Heart left ventricle (tissue), 16 donors: ENCODE data around the gene PTRH2. TPM values are rescaled to one million over a fixed set of nuclear protein-coding genes. Genes with fewer than 3 reads are reported as not detected.
"Not testable (repeated sequence)": the region's sequence is repeated elsewhere in the genome, so short reads cannot be mapped to it uniquely, and the experiment has no call there.

Experiments
- ATAC-seq, 4 donors: fragments of 200-7000 bp; cut with Tn5 transposase; one replicate each; pipeline ENCODE4 v1.9.1; 2020 to 2022; ENCODE audit warnings: moderate library complexity in 4 of 4, mild to moderate bottlenecking in 3 of 4, moderate number of reproducible peaks in 1 of 4
- DNase-seq, 5 donors: peaks; one replicate each; pipeline ENCODE4 v3.0.0-alpha.2; 2020
- H3K27ac ChIP-seq, 12 donors: fragments of 200-600 bp; sonication (generic) in 4 of 12; one replicate each; pipeline versions ENCODE4 v1.5.0 to v1.8.0; 2016 to 2022; ENCODE audit warnings: mild to moderate bottlenecking in 2 of 12
- H3K27me3 ChIP-seq, 9 donors: fragments of 200-600 bp; sonication (generic) in 2 of 9; one replicate each; pipeline versions ENCODE4 v1.5.1 to v1.8.0; 2016 to 2022; ENCODE audit warnings: mild to moderate bottlenecking in 3 of 9
- H3K36me3 ChIP-seq, 9 donors: fragments of 200-600 bp; sonication (generic) in 2 of 9; one replicate each; pipeline versions ENCODE4 v1.5.0 to v1.8.0; 2018 to 2022; ENCODE audit warnings: mild to moderate bottlenecking in 2 of 9
- H3K4me1 ChIP-seq, 12 donors: fragments of 200-600 bp; sonication (generic) in 4 of 12; one replicate each; pipeline versions ENCODE4 v1.5.0 to v1.8.0; 2016 to 2022; ENCODE audit warnings: mild to moderate bottlenecking in 3 of 12
- H3K4me3 ChIP-seq, 12 donors: fragments of 200-600 bp; sonication (generic) in 4 of 12; one replicate each; pipeline versions ENCODE4 v1.5.0 to v1.8.0; 2017 to 2022; ENCODE audit warnings: mild to moderate bottlenecking in 9 of 12, moderate library complexity in 4 of 12
- H3K9me3 ChIP-seq, 12 donors: fragments of 200-600 bp; sonication (generic) in 4 of 12; one replicate each; pipeline versions ENCODE4 v1.5.0 to v1.8.0; 2016 to 2022; ENCODE audit warnings: mild to moderate bottlenecking in 1 of 12
- POLR2A ChIP-seq, 2 donors: fragments of 450-650 bp; IDR thresholded peaks; one replicate each; pipeline ENCODE4 v1.6.1; 2017; ENCODE audit warnings: antibody characterized with exemption in 2 of 2, mild to moderate bottlenecking in 2 of 2, moderate library complexity in 2 of 2
- WGBS, 4 donors: extraction: QIAGEN DNeasy Blood & Tissue Kit in 2 of 4; methylation state at CpG; one replicate each; pipeline versions ENCODE4 v1.1.5 to v1.1.7; 2013 to 2018; 5-methylcytosine and 5-hydroxymethylcytosine counted together
- intact Hi-C, 10 donors: fragments of 100-400 bp; cut with DNase I; formaldehyde crosslinking; loops; one replicate each; pipeline versions ENCODE4 v1.11.1 to v1.14.2; 2022
- polyA plus RNA-seq, 2 donors: library from polyadenylated mRNA; stranded (reverse); fragments of 200-250 nt; gene quantifications; one replicate each; pipeline ENCODE4 v1.2.3, GENCODE V29; 2013
- total RNA-seq, 9 donors: library from RNA; depleted of rRNA in 2 of 9; stranded (reverse); fragments of >200 nt in 2 of 9; fragmentation: NEBNext Ultra II Directional in 3 of 9; extraction: Animal tissue kit (Norgen Biotek cat#: 25700) in 3 of 9; gene quantifications; one replicate each; pipeline versions ENCODE4 v1.1.0 to v1.2.4, GENCODE V29; 2016 to 2023
- TF ChIP-seq, protein P1 (sequence below), 12 donors: fragments of 200-600 bp; sonication (generic) in 4 of 12; IDR thresholded peaks; one replicate each; pipeline versions ENCODE4 v1.5.0 to v1.8.0; 2018 to 2022; ENCODE audit warnings: antibody characterized with exemption in 12 of 12, mild to moderate bottlenecking in 5 of 12
- donor health status: ischemic (EF 13 %, LVEDD 7.1; RV severe dilation, severe dysfunction).
- donor health status: healthy with polysubstance abuse.
- donor health status: DM: no; HTN: yes; CAD: no.
- donor health status: DM: no; HTN: no; CAD: no.
- donor health status: ischemic (EF 25% LVEDD 6.9; RV normal size, moderate dysfunction).
- donor health status: ischemic (EF 25% LVEDD 5.7; RV mildly dilated, moderate dysfunction).
- donor health status: healthy.
- donor health status: DM: yes; HTN: yes; CAD: no.
- donor health status: ischemic (EF 35%, LVEDD 5.7; RV mildly dilated, moderate dysfunction).
- donor health status: nonischemic (EF 11% LVEDD 7.7; RV severe dilation, severe dysfunction).
- donor health status: DM: yes; HTN: yes; CAD: no.
- donor health status: PGD.
- donor health status: ischemic (EF 29% LVEDD 5.4; RV normal size, mild dysfunction).
- donor health status: nonischemic (EF 23%, LVEDD 6.1; RV moderate dilation, normal function).

PTRH2 gene
- total and polyA plus RNA-seq, 11 donors = 6.7 to 25.2 (median 9.4) TPM

DNA sequence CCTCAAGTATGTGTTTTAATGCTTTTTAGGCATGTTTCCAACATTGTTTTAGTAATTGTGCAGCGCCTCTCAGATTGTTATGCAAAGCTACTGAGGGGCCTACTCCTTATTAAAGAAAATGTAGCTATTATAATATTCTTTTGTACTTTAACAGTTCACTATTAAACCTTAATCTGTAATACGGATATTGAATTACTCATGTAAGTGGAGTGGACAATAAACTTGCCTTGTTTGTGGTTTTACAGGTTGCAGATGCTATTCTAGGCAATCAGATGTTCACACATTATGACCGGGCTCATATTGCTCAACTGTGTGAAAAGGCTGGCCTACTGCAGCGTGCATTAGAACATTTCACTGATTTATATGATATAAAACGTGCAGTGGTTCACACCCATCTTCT is 41.0 kb downstream of the PTRH2 start:
- H3K27me3 ChIP-seq = no peaks in the 10 kb centered on the region
- DNase-seq (no peak), ATAC-seq (no peak)
- no peak for TF ChIP-seq POLR2A (IDR thresholded peaks at IDR 0.05)
- TF ChIP-seq, protein P1, sequence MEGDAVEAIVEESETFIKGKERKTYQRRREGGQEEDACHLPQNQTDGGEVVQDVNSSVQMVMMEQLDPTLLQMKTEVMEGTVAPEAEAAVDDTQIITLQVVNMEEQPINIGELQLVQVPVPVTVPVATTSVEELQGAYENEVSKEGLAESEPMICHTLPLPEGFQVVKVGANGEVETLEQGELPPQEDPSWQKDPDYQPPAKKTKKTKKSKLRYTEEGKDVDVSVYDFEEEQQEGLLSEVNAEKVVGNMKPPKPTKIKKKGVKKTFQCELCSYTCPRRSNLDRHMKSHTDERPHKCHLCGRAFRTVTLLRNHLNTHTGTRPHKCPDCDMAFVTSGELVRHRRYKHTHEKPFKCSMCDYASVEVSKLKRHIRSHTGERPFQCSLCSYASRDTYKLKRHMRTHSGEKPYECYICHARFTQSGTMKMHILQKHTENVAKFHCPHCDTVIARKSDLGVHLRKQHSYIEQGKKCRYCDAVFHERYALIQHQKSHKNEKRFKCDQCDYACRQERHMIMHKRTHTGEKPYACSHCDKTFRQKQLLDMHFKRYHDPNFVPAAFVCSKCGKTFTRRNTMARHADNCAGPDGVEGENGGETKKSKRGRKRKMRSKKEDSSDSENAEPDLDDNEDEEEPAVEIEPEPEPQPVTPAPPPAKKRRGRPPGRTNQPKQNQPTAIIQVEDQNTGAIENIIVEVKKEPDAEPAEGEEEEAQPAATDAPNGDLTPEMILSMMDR (IDR thresholded peaks at IDR 0.05) = no peak
- H3K4me3 ChIP-seq = no peak overlapping the region
- H3K4me1 ChIP-seq = peaks cover 0 to 51% (median 5%) of the 10 kb centered on the region in 12 donors
- H3K9me3 ChIP-seq = no peaks in the 10 kb centered on the region
- intact Hi-C loops = loop anchor here in 1 of 10 donors (5.0 kb wide), 1 partner anchor 36 kb away; no protein-coding TSS in a partner anchor
- H3K36me3 ChIP-seq = peaks cover 0 to 100% (median 99%) of the 10 kb centered on the region in 9 donors
- no peak overlapping the region for H3K27ac ChIP-seq
- WGBS, 4 donors = 82 to 87% (median 84%) methylated on average over 5 of the region's 5 CpGs

DNA sequence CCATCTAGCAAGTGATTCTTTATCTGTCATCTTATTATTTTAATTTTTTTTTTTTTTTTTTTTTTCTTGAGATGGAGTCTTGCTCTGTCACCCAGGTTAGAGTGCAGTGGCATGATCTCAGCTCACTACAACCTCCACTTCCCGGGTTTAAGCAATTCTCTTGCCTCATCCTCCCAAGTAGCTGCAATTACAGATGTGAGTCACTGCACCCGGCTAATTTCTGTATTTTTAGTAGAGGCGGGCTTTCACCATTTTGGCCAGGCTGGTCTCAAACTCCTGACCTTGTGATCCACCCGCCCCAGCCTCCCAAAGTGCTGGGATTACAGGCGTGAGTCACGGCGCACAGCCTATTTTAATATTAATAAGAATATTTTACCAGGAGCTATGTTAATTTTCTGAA is 50.6 kb downstream of the PTRH2 start:
- WGBS, 4 donors = 90 to 95% (median 92%) methylated on average over 7 of the region's 7 CpGs
- DNase-seq, H3K4me1 ChIP-seq, ATAC-seq, H3K4me3 ChIP-seq, H3K27me3 ChIP-seq, H3K9me3 ChIP-seq, H3K27ac ChIP-seq: not testable (repeated sequence)
- intact Hi-C loops = loop anchor here in 2 of 10 donors (5.0 to 10.0 kb wide), 2 partner anchors 36 to 388 kb away; no protein-coding TSS in a partner anchor
- H3K36me3 ChIP-seq = peaks cover 4 to 100% (median 99%) of the 10 kb centered on the region in 9 donors

DNA sequence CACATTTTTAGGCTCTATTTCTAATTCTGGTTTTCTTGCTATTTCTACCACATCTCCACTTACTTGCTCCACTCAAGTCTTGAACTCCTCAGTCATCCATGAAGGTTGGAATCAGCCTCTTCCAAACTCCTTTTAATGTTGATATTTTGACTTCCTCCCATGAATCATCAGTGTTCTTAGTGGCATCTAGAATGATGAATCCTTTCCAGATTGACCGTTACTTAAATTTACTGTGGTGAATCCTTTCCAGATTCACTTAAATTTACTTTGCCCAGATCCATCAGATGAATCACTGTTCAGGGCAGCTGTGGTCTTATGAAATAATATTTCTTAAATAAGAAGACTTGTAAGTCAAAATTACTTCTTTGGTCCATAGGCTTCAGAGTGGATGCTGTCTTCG is 55.1 kb downstream of the PTRH2 start:
- peaks cover 0 to 12% (median under 1%) of the 10 kb centered on the region in 12 donors for H3K4me1 ChIP-seq
- H3K36me3 ChIP-seq = peaks cover 0 to 100% (median 99%) of the 10 kb centered on the region in 9 donors
- no peak for DNase-seq
- H3K27ac ChIP-seq = no peak overlapping the region
- intact Hi-C loops = loop anchor here in 3 of 10 donors (5.0 to 10.0 kb wide), 2 partner anchors 35 to 393 kb away; no protein-coding TSS in a partner anchor
- no peak overlapping the region for H3K4me3 ChIP-seq
- no peak for ATAC-seq
- 96 to 99% (median 98%) methylated on average over 2 of the region's 2 CpGs for WGBS, 4 donors
- no peak for TF ChIP-seq POLR2A (IDR thresholded peaks at IDR 0.05)
- TF ChIP-seq, protein P1 (IDR thresholded peaks at IDR 0.05) = no peak
- no peaks in the 10 kb centered on the region for H3K27me3 ChIP-seq
- H3K9me3 ChIP-seq = peaks cover 0 to 4% (median 0%) of the 10 kb centered on the region in 12 donors

DNA sequence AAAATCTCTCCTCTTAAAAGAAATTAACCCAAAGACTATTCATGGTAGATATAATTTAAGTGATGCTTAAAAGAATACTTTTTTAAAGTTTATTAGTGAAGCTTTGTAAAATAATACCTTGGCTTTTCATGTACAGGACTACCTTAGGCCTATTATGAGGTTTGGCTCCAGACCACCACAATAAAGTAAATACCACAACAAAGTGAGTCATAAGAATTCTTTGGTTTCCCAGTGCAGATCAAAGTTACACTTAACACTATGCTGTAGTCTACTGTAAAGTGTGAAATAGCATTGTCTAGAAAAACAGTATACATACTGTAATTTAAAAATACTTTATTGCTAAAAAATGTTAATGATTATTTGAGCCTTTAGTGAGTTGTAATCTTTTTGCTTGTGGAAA is 55.9 kb downstream of the PTRH2 start:
- ATAC-seq (no peak), DNase-seq (no peak)
- Histone ChIP-seq H3K36me3 (peaks cover 0 to 100% (median 94%) of the 10 kb centered on the region in 9 donors), H3K27me3 (no peaks in the 10 kb centered on the region), H3K4me1 (peaks cover 0 to 14% (median 7%) of the 10 kb centered on the region in 12 donors), H3K9me3 (peaks cover 0 to 4% (median 0%) of the 10 kb centered on the region in 12 donors), H3K4me3 (no peak overlapping the region), H3K27ac (no peak overlapping the region)
- TF ChIP-seq, protein P1 (IDR thresholded peaks at IDR 0.05) = no peak
- no peak for TF ChIP-seq POLR2A (IDR thresholded peaks at IDR 0.05)
- intact Hi-C loops = loop anchor here in 3 of 10 donors (5.0 to 10.0 kb wide), 2 partner anchors 36 to 393 kb away; no protein-coding TSS in a partner anchor

DNA sequence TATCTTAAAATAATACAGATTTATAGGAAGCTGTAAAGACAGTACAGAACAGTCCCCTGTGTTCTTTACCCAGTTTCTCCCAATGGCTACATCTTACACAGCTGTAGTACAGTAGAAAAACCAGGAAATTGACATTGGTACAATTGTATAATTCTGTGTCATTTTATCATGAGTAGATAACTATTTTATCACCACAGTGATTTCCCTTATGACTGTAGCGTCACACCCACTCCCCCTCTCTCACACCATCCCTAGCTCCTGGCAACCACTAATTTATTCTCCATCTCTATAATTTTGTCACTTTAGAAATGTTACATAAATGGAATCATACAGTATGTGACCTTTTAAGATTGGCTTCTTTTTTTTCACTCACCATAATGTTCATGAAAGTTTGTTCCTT is 56.6 kb downstream of the PTRH2 start:
- Histone ChIP-seq H3K36me3 (peaks cover 0 to 100% (median 94%) of the 10 kb centered on the region in 9 donors), H3K4me1 (peaks cover 0 to 21% (median 13%) of the 10 kb centered on the region in 12 donors), H3K9me3 (peaks cover 0 to 4% (median 0%) of the 10 kb centered on the region in 12 donors), H3K27me3 (no peaks in the 10 kb centered on the region), H3K4me3 (no peak overlapping the region), H3K27ac (no peak overlapping the region)
- intact Hi-C loops = loop anchor here in 3 of 10 donors (5.0 to 10.0 kb wide), 2 partner anchors 37 to 394 kb away; no protein-coding TSS in a partner anchor
- no peak for DNase-seq
- no peak for TF ChIP-seq POLR2A (IDR thresholded peaks at IDR 0.05)
- TF ChIP-seq, protein P1 (IDR thresholded peaks at IDR 0.05) = no peak
- no peak for ATAC-seq
- WGBS, 4 donors = 83 to 95% (median 93%) methylated on average over 1 of the region's 1 CpG
